GM21528 (cell line): ENCODE data around the gene CAST.

ENCODE experiments used
- ATAC-seq: cut with Tn5 transposase; IDR thresholded peaks from one replicate; pipeline ENCODE4 v1.9.1; 2021; ENCODE audit warnings: mild to moderate bottlenecking, moderate library complexity; ENCODE audit not compliant: unreplicated experiment, low FRiP score

Gene CAST

DNA sequence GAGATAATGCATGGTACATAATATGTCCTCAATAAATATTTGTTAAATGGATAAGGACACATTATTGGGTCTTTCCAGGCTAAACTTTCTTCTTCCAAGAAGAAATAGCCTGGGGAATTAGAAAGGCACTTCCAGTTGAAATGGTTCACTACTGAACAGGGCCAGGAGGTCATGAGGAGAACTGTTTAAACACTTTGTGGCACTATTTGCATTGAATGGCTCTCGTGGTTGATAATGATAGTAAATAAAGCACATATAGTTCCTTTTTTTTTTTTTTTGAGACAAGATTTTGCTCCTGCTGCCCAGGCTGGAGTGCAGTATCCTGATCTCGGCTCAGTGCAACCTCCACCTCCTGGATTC is 19.9 kb upstream of the CAST start:
- no peak for ATAC-seq

DNA sequence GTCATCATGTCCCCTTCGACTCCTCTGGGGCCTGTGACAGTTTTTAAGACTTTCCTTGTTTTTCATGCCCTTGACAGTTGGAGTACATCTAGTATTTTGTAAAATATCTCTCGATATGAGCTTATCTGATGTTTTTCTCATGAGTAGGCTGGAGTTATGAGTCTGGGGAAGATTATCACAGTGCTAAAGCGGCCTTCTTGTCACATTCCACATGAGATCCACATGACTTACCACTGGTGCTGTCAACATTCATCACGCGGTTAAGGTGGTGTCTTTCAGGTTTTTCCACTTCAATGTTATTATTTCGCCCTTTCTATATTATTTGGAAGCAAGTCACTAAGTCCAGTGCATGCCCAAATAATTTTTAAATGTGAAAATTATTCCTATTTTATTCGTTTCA is 17.1 kb upstream of the CAST start:
- ATAC-seq = no peak

DNA sequence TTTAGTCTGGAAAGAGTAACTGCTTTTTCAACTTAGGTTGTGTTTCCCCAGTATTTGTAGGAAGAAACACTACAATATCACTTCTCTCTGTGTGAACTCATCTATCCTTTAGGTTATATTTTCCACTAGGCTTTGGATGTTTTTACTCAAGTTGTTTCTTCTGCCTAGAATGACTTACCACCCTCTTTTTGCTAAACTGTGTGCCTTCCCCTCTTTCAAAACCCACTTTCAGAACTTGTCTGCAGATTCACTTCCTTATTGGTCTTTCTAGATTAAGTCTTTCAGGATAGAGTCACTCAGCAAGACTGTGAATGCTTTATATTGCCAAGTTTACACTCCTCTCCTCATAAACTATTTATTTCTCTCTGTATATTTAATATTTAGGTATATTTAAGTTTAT is 14.2 kb upstream of the CAST start:
- ATAC-seq = peak; percentile 80

DNA sequence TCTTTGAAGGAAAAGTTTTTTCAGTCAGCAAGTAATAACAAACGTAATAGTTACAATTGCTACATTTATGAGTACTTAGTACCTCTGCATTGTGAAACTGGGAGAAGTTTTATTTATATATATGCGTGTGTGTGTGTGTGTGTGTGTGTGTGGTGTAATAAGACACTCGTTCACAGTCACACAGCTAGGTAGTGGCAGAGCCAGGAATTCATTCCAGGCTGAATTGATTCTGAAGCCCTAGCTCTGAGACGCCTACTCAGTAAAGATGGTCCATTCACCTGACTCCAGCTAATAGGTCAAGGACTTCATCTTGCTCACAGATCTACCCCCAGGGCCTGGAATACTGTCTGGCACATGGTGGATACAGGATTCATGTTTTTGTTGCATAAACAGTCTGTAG is 13.6 kb upstream of the CAST start:
- ATAC-seq = no peak

- no peak for ATAC-seq
Measured at GRCh38 chr5:96649251-96649662, 12.9 kb upstream of the CAST start.

GRCh38 chr5:96649681-96650540 is 12.3 kb upstream of the CAST start:
- ATAC-seq = no peak

GRCh38 chr5:96651047-96651446 is 11.1 kb upstream of the CAST start:
- no peak for ATAC-seq

- no peak for ATAC-seq
Measured at GRCh38 chr5:96651948-96652753, 10.0 kb upstream of the CAST start.

DNA sequence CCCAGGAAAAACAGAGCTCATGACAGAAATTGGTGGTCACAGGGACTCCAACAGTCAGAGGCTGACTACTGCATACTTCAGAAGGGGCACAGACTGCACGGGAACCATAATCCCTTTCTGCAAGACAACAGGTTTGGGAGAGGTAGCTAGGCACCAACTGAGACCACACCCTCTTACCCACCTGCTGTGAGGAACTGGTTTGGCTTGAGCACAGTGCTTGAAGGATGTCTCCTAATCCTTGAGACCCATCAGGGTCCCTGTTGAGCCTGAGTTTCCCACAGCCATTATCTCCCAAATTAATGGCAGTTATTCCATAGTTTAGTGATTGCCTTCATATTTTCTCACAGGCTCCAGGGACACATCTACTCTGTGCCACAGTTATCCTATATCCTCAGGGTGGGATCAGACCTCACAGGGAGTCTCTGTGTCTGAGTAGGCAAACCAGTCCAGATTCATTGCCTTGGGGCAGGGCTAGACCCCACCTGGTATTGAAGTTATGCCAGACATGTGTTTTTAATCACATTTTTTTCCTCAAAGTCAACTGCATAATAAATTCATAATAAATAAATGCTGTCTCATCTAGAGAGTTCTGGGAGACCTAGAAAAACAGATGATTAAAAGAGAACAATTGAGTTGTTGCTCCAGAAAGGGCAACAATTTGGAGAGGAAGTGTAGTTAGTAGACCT is 9.3 kb upstream of the CAST start:
- ATAC-seq = no peak

GRCh38 chr5:96654209-96654608 is 8.0 kb upstream of the CAST start:
- ATAC-seq = no peak

DNA sequence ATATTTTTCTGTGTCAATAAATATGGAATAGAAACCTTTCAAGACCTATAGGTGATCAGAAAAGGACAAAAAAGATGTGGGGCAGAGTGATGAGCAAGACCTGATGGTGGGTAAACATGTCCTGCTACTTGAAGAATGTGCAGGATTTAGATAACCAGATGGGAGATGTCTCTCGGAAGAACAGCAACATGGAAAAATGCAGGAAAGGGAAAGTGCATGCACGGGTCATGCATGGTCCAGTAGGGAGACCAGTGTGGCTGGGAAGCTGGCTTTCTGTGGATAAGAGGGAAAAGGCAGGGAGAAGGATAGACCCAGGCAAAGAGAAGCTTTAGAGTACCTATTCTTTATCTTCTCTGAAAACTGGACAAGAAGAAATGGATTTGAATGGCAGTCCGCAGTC is 7.1 kb upstream of the CAST start:
- no peak for ATAC-seq

DNA sequence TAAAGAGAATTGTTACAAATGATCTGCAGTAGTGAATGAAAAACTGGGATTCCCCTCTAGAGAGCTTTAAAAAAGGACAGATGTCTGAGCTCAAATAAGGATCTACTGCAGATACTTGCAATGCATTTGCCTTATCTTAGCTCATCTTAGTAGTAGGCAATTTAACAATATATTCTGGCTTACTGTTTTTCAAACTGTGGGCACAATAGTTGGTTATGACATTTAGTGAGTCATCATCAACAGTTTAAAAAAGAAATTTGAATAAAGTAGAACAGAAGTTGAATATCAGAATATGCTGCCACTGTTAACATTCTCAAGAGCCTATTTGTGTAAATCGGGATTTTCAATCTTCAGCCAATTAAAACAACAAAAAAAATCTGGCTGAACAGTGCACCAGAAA is 6.7 kb upstream of the CAST start:
- no peak for ATAC-seq

DNA sequence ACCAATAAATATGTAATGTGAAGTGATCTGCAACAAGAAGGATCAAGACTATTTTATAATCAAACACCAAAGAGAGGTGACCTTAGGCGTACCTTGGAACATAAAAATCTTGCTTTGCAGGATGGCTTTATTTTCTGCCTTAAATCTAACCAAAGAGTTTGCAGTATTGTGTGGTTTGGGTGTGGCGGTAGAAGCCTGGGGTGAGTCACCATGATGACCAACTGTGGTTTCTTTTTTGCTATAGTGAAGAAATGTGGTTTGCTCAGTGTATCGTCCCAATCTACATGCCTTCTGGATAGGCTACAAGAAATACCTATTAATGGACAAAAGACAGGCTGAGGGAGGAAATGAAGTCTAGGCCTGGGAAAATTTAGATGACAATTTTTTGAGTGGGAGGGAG is 5.1 kb upstream of the CAST start:
- peak; percentile 48 for ATAC-seq

GRCh38 chr5:96658272-96658671 is 3.9 kb upstream of the CAST start:
- ATAC-seq = no peak

- no peak for ATAC-seq
Measured at GRCh38 chr5:96659170-96659569, 3.0 kb upstream of the CAST start.

GRCh38 chr5:96660971-96661854 is 963 bp upstream of the CAST start:
- ATAC-seq = peak; percentile 33

DNA sequence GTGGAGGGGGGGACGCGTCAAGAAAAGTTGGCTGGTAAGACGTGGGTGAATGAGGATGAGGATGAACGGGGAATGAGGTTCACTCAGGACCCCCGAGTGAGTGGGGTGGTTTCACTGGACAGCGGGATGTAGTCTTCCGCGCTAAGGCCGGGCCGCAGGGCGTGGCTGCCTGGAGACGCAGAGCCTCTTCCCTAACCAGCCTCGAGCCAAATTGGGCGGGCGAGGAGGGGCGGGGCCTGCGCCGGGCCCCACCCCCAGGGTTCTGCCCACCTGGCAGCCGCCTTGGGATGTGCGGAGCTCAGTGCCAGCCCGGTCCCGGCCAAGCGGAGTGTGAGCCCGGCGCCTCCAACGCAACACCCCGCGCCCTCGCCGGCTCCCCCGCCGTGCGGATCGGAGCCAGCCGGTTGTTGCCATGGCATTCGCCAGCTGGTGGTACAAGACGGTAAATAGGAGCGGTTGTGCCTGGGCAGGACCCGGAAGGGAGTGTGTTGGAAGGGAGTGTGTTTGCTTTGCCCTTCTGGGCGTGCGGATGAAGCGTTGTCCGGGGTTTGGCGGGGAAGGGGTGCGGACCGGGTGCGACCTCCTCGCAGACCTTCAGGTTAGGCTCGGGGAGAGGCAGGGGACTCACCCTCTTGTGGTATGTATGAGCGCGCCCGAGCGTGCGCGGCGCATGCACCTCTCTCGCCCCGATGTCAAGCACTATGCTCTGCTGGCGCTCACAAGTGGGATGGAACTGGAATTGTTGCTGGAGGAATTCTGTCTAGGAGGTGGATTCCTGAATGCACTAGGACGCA is 746 bp downstream of the CAST start:
- peak; percentile 78 for ATAC-seq

DNA sequence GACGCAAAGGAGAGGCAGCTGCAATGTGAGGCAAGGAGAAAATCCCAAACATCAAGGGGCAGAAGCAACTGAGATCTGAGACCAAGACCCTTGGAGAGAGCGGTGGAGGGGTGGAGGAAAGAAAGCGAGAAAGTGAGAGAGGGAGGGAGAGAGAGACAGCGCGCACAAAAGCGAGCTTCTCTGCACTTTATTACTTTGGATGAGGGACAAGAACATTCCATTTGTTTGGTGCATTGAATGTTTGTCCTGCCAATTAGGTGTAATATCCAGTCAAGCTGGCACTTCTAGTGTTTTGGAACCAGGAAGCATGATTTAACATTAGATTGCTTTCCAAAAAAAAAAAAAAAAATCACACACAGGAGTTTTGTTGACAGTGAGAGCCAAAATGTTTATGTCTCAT is 1.4 kb downstream of the CAST start:
- no peak for ATAC-seq

- ATAC-seq = no peak
Measured at GRCh38 chr5:96664669-96665068, 2.5 kb downstream of the CAST start.

DNA sequence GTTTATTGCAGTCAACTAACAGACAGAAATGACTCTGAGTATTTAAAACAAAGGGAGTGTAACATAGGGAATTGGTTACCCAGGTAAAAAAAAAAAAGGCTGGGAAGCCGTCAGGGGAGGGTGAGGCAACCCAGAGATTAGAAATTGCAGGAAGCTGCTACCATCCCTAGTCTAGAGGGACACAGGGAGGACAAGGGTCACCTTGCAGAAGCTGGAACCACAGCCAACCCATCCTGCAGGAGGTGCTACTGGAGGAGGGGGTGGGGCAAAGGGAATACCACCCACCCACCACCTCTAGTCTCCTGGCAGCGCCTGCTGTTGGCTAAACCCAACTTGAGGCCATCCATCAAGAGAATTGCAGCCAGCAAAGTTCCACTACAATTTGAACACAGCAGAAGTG is 6.5 kb downstream of the CAST start:
- no peak for ATAC-seq
